ENCODE results near the gene MZT2A.

GRCh38 chr2:131517106-131517831 is 25.1 kb upstream of the MZT2A start:
- TF ChIP-seq POLR2A (IDR thresholded peaks at IDR 0.05; ENCODE audit: low read depth, low read length) (no peak), POLR2AphosphoS5 (IDR thresholded peaks at IDR 0.05; ENCODE audit: low read depth, low read length) (no peak), TAF1 (IDR thresholded peaks at IDR 0.05; ENCODE audit: low read depth, low read length) (no peak), SPI1 (IDR thresholded peaks at IDR 0.05; ENCODE audit: low read depth, low read length) (no peak), PAX5 (IDR thresholded peaks at IDR 0.05; ENCODE audit: insufficient read depth, low read length, severe bottlenecking) (no peak), POU2F2 (IDR thresholded peaks at IDR 0.05; ENCODE audit: low read depth, low read length) (no peak)
